Stimulated activated naive CD8-positive, alpha-beta T cell treated with anti-CD3 and anti-CD28 coated beads, Interleukin-15, amount 100 ng/mL, for 72 hours (primary cell): Measurements from ENCODE around the gene ATP4B.

Experiments
- ATAC-seq: fragments of 150-1000 bp; cut with Tn5 transposase; 2 replicates; pipeline ENCODE4 v1.10.0; 2021; ENCODE audit warnings: mild to moderate bottlenecking, moderate library complexity
- DNase-seq, 2 donors: peaks; one replicate each; pipeline ENCODE4 v3.0.0; 2021 to 2022
- H3K27ac Mint-ChIP-seq, 2 donors: one replicate each; pipeline ENCODE4 v1.8.0; 2022; ENCODE audit warnings: mild to moderate bottlenecking in 2 of 2, mixed read lengths in 2 of 2, moderate library complexity in 2 of 2
- H3K27me3 Mint-ChIP-seq: one replicate; pipeline ENCODE4 v1.8.0; 2022; ENCODE audit warnings: mixed read lengths
- H3K4me1 Mint-ChIP-seq: one replicate; pipeline ENCODE4 v1.8.0; 2022; ENCODE audit warnings: mild to moderate bottlenecking, mixed read lengths
- H3K4me3 Mint-ChIP-seq, 2 donors: one replicate each; pipeline ENCODE4 v1.8.0; 2022; ENCODE audit warnings: mild to moderate bottlenecking in 2 of 2, mixed read lengths in 2 of 2, moderate library complexity in 1 of 2
- H3K9me3 Mint-ChIP-seq, 2 donors: one replicate each; pipeline ENCODE4 v1.8.0; 2022; ENCODE audit warnings: mixed read lengths in 2 of 2

Gene ATP4B

DNA sequence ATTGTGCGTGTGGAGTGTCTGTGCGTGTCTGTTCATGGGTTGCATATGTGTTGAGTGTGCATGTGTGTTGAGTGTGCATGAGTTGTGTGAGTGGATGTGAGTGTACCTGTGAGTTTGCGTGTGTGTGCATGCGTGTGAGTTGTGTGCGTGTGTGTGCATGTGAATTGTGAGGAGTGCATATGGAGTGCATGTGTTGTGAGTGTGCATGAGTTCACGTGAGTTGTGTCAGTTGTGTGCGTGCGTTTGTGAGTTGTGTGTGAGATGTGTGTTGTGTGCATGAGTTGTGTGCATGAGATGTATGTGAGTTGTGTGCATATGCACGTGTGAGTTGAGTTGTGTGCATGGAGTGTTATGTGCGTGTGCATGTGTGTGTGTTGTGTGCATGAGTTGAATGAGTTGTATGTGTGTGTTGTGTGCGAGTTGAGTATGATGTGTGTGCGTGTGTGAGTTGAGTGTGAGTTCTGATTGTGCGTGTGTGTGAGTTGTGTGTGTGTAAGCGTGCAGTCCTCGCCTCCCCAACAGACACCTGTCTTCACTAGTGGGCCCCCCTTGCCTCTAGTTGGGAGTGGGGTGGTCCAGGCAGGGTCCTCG is 44.1 kb downstream of the ATP4B start:
- Mint-ChIP-seq H3K4me1 (peaks cover 5% of the 10 kb centered on the region), H3K4me3 (no peak overlapping the region), H3K27me3 (no peaks in the 10 kb centered on the region), H3K27ac (no peak overlapping the region), H3K9me3 (no peaks in the 10 kb centered on the region)
- no peak for ATAC-seq
- no peak for DNase-seq

DNA sequence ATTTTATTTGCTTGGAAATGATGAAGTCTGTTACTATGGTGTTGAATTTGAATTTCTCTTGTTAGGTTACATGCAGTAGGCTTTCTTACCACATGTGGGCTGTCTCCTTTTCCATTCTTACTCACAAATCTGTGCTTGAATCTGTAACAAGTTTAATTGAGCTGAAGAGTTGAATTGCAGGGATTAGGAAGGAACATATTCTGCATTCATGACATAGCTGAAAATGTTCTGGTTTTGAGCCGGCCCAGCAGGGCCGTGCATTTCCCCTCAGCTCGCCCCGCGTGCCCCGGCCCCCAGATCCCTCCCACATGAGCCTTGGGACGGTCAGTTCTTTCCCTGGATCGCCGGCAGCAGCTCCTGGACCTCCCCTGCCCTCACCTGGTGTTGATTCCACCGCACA is 45.4 kb downstream of the ATP4B start:
- Mint-ChIP-seq H3K4me1 (no peaks in the 10 kb centered on the region), H3K27ac (no peak overlapping the region), H3K9me3 (no peaks in the 10 kb centered on the region), H3K4me3 (no peak overlapping the region), H3K27me3 (no peaks in the 10 kb centered on the region)
- ATAC-seq (no peak), DNase-seq (no peak)

DNA sequence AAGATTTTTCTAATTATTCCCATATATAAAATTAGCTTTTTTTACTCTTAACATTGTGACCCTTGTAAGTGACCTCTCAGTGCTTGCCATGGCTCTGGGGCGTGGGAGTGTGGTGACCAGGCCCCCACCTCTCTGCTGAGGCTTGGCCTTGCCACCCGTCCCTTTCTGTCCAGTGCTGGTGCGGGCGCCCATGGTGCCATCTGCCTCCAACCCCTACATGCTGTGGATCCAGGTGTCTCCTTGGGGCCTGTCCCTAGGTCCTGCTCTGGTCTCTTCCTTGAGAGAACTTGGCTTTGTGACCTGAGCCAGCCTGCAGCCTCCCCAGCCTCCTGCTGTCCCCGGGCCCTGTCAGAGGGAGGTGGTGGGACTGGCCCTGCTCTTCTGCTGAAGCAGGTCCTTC is 46.0 kb downstream of the ATP4B start:
- Mint-ChIP-seq H3K4me3 (no peak overlapping the region), H3K27me3 (no peaks in the 10 kb centered on the region)

DNA sequence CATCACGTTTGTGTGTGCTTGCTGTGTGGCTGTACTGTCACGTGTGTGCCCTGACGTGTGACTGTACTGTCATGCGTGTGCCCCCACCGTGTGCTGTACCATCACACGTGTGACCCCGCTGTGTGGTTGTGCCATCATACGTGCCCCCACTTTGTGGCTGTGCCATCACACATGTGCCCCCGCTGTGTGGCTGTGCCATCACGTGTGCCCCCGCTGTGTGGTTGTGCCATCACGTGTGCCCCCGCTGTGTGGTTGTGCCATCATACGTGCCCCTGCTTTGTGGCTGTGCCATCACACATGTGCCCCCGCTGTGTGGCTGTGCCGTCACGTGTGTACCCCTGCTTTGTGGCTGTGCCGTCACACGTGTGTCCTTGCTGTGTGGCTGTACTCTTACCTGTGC is 47.7 kb downstream of the ATP4B start:
- H3K4me1 Mint-ChIP-seq, result peaks cover 12% of the 10 kb centered on the region
- ATAC-seq (no peak), DNase-seq (no peak)
- no peaks in the 10 kb centered on the region for H3K27me3 Mint-ChIP-seq
- H3K9me3 Mint-ChIP-seq, result no peaks in the 10 kb centered on the region
- no peak overlapping the region for H3K4me3 Mint-ChIP-seq
- no peak overlapping the region for H3K27ac Mint-ChIP-seq

More for the DNA sequence above, 46.0 kb downstream of the ATP4B start:
- DNase-seq, result no peak
- Mint-ChIP-seq H3K27ac (no peak overlapping the region), H3K9me3 (no peaks in the 10 kb centered on the region), H3K4me1 (no peaks in the 10 kb centered on the region)
- ATAC-seq, result peak; percentile 18

DNA sequence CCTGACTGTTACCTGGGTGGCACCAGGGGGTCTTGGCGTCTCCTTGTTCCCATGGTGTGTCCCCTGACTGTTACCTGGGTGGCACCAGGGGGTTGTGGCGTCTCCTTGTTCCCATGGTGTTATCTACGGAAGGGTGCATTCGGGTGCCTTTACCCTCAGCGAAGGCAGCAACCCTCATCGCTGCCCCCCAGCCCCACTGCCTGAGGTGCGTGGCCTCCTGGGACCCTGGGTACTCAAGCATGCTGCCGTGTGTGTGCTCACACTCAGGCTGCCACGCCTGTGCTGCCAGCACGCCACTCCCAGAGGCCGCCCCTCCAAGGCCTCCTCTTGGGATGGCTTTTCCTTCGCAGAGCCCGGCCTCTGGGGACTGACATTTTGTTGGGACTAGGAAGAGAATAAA is 48.4 kb downstream of the ATP4B start:
- no peaks in the 10 kb centered on the region for H3K9me3 Mint-ChIP-seq
- no peak overlapping the region for H3K27ac Mint-ChIP-seq
- peaks cover 18% of the 10 kb centered on the region for H3K4me1 Mint-ChIP-seq
- H3K27me3 Mint-ChIP-seq, result no peaks in the 10 kb centered on the region
- ATAC-seq (no peak), DNase-seq (no peak)
- no peak overlapping the region for H3K4me3 Mint-ChIP-seq

DNA sequence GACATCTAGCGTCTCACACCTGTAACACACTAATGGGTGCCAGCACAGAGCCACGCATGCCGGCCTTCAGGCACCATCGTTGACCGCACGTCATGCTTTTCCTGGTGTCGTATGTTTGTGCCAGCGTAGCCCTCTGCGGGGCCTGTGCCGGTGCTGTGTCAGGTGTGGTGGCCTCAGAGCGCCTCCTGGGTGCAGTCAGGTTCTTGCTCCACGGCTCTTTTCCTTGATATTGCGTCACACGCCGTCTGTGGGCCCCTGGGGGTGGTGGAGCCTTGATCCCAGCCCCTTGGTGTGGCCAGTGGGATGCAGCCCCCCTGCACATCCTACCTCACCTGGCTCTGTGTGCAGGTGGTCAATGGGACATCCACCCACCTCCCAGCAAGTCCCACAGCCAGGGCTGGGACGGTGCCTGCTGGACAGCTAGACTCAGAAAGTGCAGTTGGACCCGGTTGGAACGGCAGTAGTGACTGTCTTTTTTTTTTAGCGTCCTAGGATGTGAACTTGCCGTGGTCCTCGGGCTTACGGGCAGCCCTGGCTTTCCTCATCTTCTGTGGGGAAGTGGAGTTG is 48.9 kb downstream of the ATP4B start:
- H3K27me3 Mint-ChIP-seq, result no peaks in the 10 kb centered on the region
- DNase-seq (no peak), ATAC-seq (no peak)
- no peaks in the 10 kb centered on the region for H3K9me3 Mint-ChIP-seq
- peaks cover 22% of the 10 kb centered on the region for H3K4me1 Mint-ChIP-seq
- H3K27ac Mint-ChIP-seq, result no peak overlapping the region
- H3K4me3 Mint-ChIP-seq, result no peak overlapping the region

DNA sequence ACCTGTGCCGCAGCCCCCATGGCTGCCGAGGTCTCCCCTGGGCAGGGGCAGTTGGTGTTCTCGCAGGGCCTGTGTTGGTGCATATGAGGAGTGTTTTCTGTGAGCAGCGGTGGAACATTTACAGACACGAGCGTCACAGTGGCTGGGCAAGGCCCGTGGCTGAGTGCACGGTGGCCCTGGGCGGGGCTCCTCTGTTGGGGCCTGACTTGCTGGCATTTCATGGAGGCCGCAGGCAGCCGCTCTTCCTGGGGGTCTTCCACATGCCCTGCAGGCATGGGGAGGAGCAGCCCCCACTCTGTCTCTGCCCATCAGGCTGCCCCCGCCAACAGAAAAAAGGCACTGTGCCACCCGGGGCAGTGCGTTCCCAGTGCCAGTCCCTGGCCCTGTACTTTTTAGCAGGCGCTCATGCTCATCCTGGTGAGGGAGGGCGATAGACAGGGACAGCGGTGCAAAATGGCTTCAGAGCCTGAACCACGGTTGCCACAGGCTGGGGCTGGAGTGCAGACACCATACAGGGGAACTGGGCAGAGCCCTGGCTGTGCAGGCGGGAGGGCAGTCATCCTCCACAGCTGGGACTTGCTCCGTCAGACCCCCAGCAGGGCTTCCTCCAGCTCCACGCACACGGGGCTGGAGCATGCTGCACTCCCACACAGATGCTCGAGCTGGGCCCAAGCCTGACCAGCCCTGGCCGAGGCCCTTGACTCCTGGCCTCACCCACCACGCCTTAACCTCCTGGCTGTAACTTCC is 49.9 kb downstream of the ATP4B start:
- no peak overlapping the region for H3K27ac Mint-ChIP-seq

DNA sequence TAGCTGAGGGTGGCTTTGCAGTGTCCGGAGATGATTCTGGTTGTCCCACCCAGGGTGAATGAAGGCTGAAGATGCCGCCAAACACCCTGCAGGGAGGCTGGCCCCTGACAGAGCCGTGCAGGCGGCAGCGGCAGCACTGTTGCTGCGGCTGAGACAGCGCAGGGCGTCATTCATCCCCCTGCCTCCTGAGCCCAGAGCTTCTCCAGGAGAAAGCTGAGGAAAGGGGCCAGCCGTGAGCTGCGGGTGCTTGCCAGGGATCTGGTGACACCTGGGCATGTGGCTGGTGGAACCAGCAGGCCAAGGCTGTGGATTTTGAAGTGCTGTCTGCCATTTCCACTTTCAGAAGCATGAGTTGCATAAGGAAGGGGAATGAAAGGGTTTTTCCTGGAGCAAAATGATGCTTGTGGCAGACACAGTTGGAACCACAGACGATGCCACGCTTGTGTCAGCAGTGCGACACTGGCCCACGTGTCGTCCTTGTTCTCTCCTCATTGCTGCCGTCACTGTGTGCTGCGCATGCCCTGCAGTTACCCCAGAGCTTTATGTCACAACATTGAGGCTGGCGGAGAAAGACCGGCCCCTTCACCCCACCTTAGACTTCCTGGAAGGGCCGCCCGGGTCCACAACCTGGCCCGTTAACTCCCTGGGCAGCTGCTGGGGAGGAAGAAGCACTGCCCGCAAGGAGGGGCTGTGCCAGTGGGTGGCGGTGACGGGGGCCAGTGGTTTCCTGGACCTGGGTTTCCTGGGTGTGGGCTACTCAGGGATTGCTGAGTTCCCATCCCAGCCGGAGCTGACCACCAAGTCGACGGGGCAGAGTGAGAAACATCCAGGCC is 50.7 kb downstream of the ATP4B start:
- no peaks in the 10 kb centered on the region for H3K27me3 Mint-ChIP-seq
- H3K9me3 Mint-ChIP-seq, result no peaks in the 10 kb centered on the region
- DNase-seq (no peak), ATAC-seq (no peak)
- H3K4me3 Mint-ChIP-seq, result no peak overlapping the region
- peaks cover 35% of the 10 kb centered on the region for H3K4me1 Mint-ChIP-seq
- H3K27ac Mint-ChIP-seq, result no peak overlapping the region

More for the DNA sequence above, 49.9 kb downstream of the ATP4B start:
- no peak for DNase-seq
- Mint-ChIP-seq H3K9me3 (no peaks in the 10 kb centered on the region), H3K4me1 (peaks cover 27% of the 10 kb centered on the region), H3K27me3 (no peaks in the 10 kb centered on the region), H3K4me3 (no peak overlapping the region)
- ATAC-seq, result no peak

DNA sequence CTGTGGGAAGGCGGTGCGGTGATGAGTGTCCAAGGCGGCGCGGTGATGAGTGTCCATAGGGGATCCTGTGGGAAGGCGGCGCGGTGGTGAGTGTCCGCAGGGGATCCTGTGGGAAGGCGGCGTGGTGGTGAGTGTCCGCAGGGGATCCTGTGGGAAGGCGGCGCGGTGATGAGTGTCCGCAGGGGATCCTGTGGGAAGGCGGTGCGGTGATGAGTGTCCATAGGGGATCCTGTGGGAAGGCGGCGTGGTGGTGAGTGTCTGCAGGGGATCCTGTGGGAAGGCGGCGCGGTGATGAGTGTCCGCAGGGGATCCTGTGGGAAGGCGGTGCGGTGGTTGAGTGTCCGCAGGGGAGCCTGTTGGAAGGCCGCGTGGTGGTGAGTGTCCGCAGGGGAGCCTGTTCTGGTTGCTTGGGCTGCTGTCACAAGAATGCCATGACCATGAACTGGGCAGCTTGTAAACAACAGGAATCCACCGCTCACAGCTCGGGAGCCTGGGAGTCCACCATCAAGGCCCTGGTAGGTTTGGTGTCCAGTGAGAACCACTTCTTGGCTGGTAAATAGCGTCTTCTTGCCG is 52.0 kb downstream of the ATP4B start:
- H3K27ac Mint-ChIP-seq, result peak overlapping the region in 1 of 2 donors; percentile 54
- DNase-seq (no peak), ATAC-seq (no peak)
- peaks cover 46% of the 10 kb centered on the region for H3K4me1 Mint-ChIP-seq
- H3K9me3 Mint-ChIP-seq, result no peaks in the 10 kb centered on the region
- H3K27me3 Mint-ChIP-seq, result no peaks in the 10 kb centered on the region
- no peak overlapping the region for H3K4me3 Mint-ChIP-seq

DNA sequence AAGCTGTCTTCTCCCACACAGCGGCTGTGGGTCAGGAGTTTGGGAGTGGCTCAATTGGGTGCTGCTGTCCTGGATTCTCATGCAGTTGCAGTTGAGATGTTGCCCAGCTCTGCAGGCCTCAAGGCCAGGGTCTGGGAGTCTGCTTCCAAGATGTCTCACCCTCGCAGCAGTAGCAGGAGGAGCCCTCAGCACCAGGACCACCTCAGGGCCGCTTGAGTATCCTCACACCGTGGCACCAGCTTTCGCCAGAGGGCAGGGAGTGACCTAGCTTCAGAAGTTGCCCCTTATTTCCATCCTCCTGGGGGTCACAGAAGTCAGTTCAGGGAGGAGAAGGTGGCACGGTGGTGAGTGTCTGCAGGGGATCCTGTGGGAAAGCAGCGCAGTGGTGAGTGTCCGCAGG is 52.5 kb downstream of the ATP4B start:
- no peak overlapping the region for H3K4me3 Mint-ChIP-seq
- H3K27ac Mint-ChIP-seq, result peak overlapping the region in 1 of 2 donors; percentile 54
- ATAC-seq (no peak), DNase-seq (no peak)
- H3K4me1 Mint-ChIP-seq, result peaks cover 49% of the 10 kb centered on the region
- H3K27me3 Mint-ChIP-seq, result no peaks in the 10 kb centered on the region
- H3K9me3 Mint-ChIP-seq, result no peaks in the 10 kb centered on the region

DNA sequence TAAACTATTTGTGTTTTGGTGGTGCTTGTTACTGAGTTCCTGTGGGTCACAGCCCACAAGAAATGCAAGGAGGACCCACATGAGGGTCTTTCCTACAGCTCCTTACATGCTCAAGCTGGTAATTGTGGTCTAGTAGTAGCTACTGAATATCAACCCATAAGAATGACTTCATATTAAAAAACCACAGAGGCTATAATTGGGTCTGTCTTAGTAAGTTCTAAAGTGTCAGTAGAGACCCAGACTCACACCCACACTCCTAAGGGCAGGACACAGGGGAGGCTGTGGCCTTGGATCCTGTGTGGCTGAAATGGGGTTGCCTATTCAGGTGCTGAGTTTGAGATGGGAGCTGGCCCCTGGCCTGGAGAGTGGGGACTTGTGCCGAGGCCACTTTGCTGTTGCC is 53.8 kb downstream of the ATP4B start:
- ATAC-seq (peak; percentile 83), DNase-seq (no peak)
- H3K4me1 Mint-ChIP-seq, result peaks cover 56% of the 10 kb centered on the region
- H3K9me3 Mint-ChIP-seq, result no peaks in the 10 kb centered on the region
- no peak overlapping the region for H3K4me3 Mint-ChIP-seq
- peak overlapping the region in 1 of 2 donors; percentile 77 for H3K27ac Mint-ChIP-seq
- H3K27me3 Mint-ChIP-seq, result no peaks in the 10 kb centered on the region

DNA sequence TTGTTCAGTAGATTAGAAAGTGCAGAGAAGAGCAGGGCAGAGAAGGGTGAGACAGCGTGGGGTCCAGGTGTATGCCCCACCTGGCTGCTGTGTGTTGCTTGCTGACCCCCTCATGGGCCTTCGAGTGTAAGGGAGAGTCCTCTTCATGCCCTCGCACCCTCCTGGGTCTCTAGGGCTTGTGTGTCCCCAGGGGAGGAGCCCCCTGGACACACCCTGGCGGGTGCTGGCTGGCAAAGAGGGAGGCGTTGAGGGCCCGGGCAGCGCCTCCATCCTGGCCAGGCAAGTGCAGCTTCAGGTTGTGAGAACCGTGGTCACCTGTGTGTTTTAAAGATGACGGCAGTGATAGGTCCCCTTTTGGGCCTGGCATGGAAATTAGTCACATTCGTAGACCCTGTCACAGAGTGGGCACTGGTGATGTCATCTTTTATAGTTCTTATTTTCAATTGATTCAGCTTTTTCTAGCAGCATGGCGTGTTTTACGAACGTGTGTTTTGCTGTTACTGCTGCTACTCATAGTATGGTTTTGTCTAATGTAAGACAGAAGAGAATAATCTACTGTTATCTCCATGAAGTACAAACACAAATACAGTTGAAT is 54.8 kb downstream of the ATP4B start:
- no peak for DNase-seq
- ATAC-seq, result no peak
- Mint-ChIP-seq H3K27me3 (no peaks in the 10 kb centered on the region), H3K4me3 (no peak overlapping the region), H3K4me1 (peaks cover 56% of the 10 kb centered on the region), H3K9me3 (no peaks in the 10 kb centered on the region), H3K27ac (peak overlapping the region in 1 of 2 donors; percentile 9)

DNA sequence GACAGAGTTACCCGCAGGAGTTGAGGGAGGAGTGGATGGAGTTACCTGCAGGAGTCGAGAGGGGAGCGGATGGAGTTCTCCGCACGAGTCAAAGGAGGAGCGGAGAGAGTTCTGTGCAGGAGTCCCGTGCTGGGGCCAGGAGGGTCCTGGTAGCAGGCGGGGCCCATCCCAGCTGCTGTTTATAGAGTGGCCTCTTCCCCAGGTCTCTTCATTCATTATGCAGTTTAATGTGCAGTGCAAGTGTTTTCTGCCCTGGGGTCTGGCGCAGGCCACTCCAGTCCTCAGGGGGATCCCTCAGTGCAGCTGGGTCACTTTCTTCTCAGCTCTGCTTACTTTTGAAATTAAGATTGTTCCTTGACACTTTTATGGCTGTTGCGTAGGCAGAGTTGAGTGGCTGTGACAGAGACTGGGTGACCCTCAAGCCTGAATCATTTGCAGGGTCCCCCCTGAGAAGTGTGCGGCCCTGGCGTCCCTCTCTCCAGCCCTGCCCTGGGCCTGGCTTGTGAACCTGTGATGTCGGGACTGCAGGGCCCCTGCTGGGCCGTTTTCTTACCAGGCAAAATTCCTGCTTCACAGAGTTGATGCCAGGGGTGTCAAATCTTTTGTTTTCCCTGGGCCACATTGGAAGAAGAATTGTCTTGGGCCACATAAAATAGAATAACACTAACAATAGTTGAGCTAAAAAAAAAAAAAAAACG is 55.6 kb downstream of the ATP4B start:
- peaks cover 56% of the 10 kb centered on the region for H3K4me1 Mint-ChIP-seq
- H3K9me3 Mint-ChIP-seq, result no peaks in the 10 kb centered on the region
- H3K27ac Mint-ChIP-seq, result no peak overlapping the region
- ATAC-seq (no peak), DNase-seq (no peak)
- H3K27me3 Mint-ChIP-seq, result no peaks in the 10 kb centered on the region
- no peak overlapping the region for H3K4me3 Mint-ChIP-seq

DNA sequence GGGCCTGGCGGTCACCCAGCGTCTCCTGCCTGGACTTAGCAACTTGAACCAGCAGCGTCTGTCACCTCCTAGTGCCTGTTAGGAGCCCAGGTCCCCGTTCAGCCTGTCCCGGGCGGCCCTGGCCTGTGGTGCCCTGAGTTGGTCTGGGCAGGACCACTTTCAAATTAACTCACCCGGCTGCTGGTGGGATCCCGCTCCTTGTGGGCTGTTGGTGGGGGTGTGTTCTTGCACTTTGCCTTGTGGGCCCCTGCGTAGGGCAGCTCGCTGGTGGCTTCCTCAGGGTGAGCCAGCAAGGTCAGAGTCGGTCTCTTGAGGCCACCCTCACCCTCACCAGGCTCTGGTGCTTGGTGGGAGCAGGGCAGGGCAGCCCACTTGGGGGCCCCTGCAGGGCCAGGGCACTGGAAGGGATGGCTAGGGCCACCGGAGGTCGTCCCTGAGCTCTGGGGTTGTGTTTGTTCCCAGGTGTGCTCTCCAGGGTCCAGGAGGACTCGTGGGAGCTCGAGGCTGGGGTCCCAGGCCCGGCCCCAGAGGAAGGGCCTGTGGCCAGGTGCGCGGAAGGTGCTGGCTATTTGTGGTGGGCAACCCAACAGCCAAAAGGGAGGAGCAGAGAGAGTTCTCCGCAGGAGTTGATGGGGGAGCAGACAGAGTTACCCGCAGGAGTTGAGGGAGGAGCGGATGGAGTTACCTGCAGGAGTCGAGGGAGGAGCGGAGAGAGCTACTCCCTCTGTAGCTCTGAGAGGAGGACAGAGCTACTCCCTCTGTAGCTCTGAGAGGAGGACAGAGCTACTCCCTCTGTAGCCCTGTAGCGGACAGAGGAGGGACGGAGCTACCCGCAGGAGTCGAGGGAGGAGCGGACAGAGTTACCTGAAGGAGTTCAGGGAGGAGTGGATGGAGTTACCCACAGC is 56.6 kb downstream of the ATP4B start:
- DNase-seq (no peak), ATAC-seq (no peak)
- Mint-ChIP-seq H3K27me3 (no peaks in the 10 kb centered on the region), H3K4me3 (no peak overlapping the region), H3K27ac (peak overlapping the region; percentile 27 to 47), H3K4me1 (peaks cover 52% of the 10 kb centered on the region), H3K9me3 (no peaks in the 10 kb centered on the region)
